GM23338 (cell line): ENCODE results near the gene HDAC9. TPM values are rescaled to one million over a fixed set of nuclear protein-coding genes. Genes with fewer than 3 reads are reported as not detected.
A peak's percentile ranks its signal among the peaks of the same experiment; 100 is the strongest.

Experiments
- ATAC-seq: fragments of 200-7000 bp; cut with Tn5 transposase; 3 replicates; pipeline ENCODE4 v1.9.1; 2020
- DNase-seq: peaks from one replicate; pipeline ENCODE4 v3.0.0-alpha.2; 2015; ENCODE audit warnings: low spot score
- H2AFZ ChIP-seq: fragments of 200-600 bp; sonication (generic); 2 replicates; pipeline ENCODE4 v1.8.0; 2016; ENCODE audit warnings: antibody characterized with exemption, mild to moderate bottlenecking, moderate library complexity
- H3F3A ChIP-seq: fragments of 200-600 bp; sonication (generic); replicated peaks from 2 replicates; pipeline ENCODE4 v1.8.0; 2017; ENCODE audit warnings: antibody characterized with exemption, mixed run types, low read depth
- H3K27ac ChIP-seq: fragments of 200-600 bp; sonication (generic); 2 replicates; pipeline ENCODE4 v1.6.1; 2016; ENCODE audit warnings: low read depth
- H3K27me3 ChIP-seq: fragments of 200-600 bp; sonication (generic); 2 replicates; pipeline ENCODE4 v1.8.0; 2016; ENCODE audit warnings: mild to moderate bottlenecking, mixed run types, moderate library complexity; ENCODE audit not compliant: insufficient read depth
- H3K36me3 ChIP-seq: fragments of 200-600 bp; sonication (generic); 2 replicates; pipeline ENCODE4 v1.8.0; 2016; ENCODE audit warnings: mild to moderate bottlenecking; ENCODE audit not compliant: insufficient read depth
- H3K4me1 ChIP-seq: fragments of 200-600 bp; sonication (generic); 2 replicates; pipeline ENCODE4 v1.8.0; 2016; ENCODE audit warnings: mild to moderate bottlenecking, moderate library complexity; ENCODE audit not compliant: insufficient read depth
- H3K4me2 ChIP-seq: fragments of 200-600 bp; sonication (generic); 2 replicates; pipeline ENCODE4 v1.7.1; 2017; ENCODE audit warnings: mixed run types
- H3K4me3 ChIP-seq: fragments of 200-600 bp; sonication (generic); 2 replicates; pipeline ENCODE4 v1.6.1; 2016; ENCODE audit warnings: mixed run types
- H3K79me2 ChIP-seq: fragments of 200-600 bp; sonication (generic); replicated peaks from 2 replicates; pipeline ENCODE4 v1.8.0; 2017; ENCODE audit warnings: mild to moderate bottlenecking; ENCODE audit not compliant: insufficient read depth
- H3K9me2 ChIP-seq: fragments of 200-600 bp; sonication (generic); 2 replicates; pipeline ENCODE4 v1.8.0; 2017; ENCODE audit not compliant: insufficient read depth
- H4K20me1 ChIP-seq: fragments of 200-600 bp; sonication (generic); replicated peaks from 2 replicates; pipeline ENCODE4 v1.8.0; 2017; ENCODE audit warnings: mild to moderate bottlenecking; ENCODE audit not compliant: insufficient read depth
- H3K27ac Mint-ChIP-seq: 2 replicates; pipeline ENCODE4 v1.8.0; 2020; ENCODE audit warnings: inconsistent platforms, mild to moderate bottlenecking, moderate library complexity, mixed read lengths
- H3K27me3 Mint-ChIP-seq: 3 replicates; pipeline ENCODE4 v1.8.0; 2022; ENCODE audit warnings: low read depth, mild to moderate bottlenecking, moderate library complexity, mixed read lengths, inconsistent platforms; ENCODE audit not compliant: insufficient read depth, poor library complexity
- H3K36me3 Mint-ChIP-seq: 3 replicates; pipeline ENCODE4 v1.8.0; 2021; ENCODE audit warnings: low read depth, mild to moderate bottlenecking, inconsistent platforms, moderate library complexity, mixed read lengths
- H3K4me1 Mint-ChIP-seq: 3 replicates; pipeline ENCODE4 v1.8.0; 2020; ENCODE audit warnings: mild to moderate bottlenecking, inconsistent platforms, mixed read lengths
- H3K4me3 Mint-ChIP-seq: 3 replicates; pipeline ENCODE4 v1.8.0; 2021; ENCODE audit warnings: moderate library complexity, mild to moderate bottlenecking, inconsistent platforms, mixed read lengths
- H3K9me3 Mint-ChIP-seq: 3 replicates; pipeline ENCODE4 v1.8.0; 2020; ENCODE audit warnings: moderate library complexity, mild to moderate bottlenecking, inconsistent platforms, mixed read lengths
- EZH2 ChIP-seq: fragments of 200-600 bp; sonication (generic); IDR thresholded peaks from one replicate; pipeline ENCODE4 v1.8.0; 2017; ENCODE audit warnings: antibody characterized with exemption, mild to moderate bottlenecking, low read depth; ENCODE audit not compliant: unreplicated experiment
- JUNB ChIP-seq: IDR thresholded peaks from one replicate; pipeline ENCODE4 v1.6.1; 2016; ENCODE audit warnings: antibody characterized with exemption; ENCODE audit not compliant: unreplicated experiment
- POLR2AphosphoS5 ChIP-seq: IDR thresholded peaks from 2 replicates; pipeline ENCODE4 v1.6.1; 2016; ENCODE audit warnings: antibody characterized with exemption, low read depth
- STAT1 ChIP-seq: IDR thresholded peaks from one replicate; pipeline ENCODE4 v1.6.1; 2016; ENCODE audit warnings: antibody characterized with exemption; ENCODE audit not compliant: unreplicated experiment
- ZNF114 ChIP-seq: fragments of 250-450 bp; sonication (Bioruptor Pico); IDR thresholded peaks from 2 replicates; pipeline ENCODE4 v1.5.0; 2020; ENCODE audit warnings: mild to moderate bottlenecking, moderate library complexity
- ZNF462 ChIP-seq: fragments of 250-450 bp; sonication (Bioruptor Pico); IDR thresholded peaks from 2 replicates; pipeline ENCODE4 v1.5.0; 2020; ENCODE audit warnings: mild to moderate bottlenecking, moderate library complexity
- polyA plus RNA-seq: library from polyadenylated mRNA; unstranded; fragments of >200 nt; fragmentation: Nextera tagmentation; extraction: Ambion mirVana; gene quantifications from 2 replicates; pipeline ENCODE4 v1.2.1, GENCODE V29; 2016
- total RNA-seq: library from RNA; depleted of rRNA; stranded (reverse); fragments of >200 nt; shearing (Covaris generic); gene quantifications from 2 replicates; pipeline ENCODE4 v1.2.3, GENCODE V29; 2014

HDAC9 gene
- total and polyA plus RNA-seq, 2 experiments from 2014 or later = 8.3 to 18.5 TPM

DNA sequence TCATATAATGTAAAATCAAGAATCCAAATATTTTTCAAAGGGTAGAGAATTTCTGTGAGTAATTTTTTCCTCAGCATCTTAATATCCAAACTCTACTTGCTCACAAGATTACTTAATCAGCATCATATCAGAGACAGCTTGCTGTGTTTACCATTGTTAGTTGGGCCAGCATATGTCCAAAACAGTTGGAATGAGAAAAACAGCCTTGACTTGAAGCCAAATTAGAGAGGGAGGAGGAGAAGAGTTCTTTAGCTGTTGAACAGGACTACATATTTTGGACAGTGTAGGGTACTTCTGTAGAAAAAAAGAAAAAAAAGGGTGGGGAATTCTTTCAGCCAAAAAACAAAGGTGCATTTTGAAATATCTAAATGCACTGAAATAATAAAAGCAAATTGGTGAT is 69.8 kb downstream of the HDAC9 start:
- no peak for DNase-seq
- no peak overlapping the region; the same call in 1 of the 2 replicates for H3K27ac Mint-ChIP-seq
- no peak for ATAC-seq
- no peak overlapping the region for H3K4me3 Mint-ChIP-seq
- no peaks in the 10 kb centered on the region for H3K36me3 Mint-ChIP-seq
- Histone ChIP-seq H3F3A (no peaks in the 10 kb centered on the region), H3K4me2 (no peak overlapping the region), H2AFZ (no peak overlapping the region), H3K4me3 (no peak overlapping the region), H3K27me3 (no peaks in the 10 kb centered on the region), H3K9me2 (no peaks in the 10 kb centered on the region), H4K20me1 (no peaks in the 10 kb centered on the region), H3K4me1 (peaks cover 13% of the 10 kb centered on the region; the same call in 1 of the 2 replicates), H3K27ac (no peak overlapping the region), H3K36me3 (no peaks in the 10 kb centered on the region), H3K79me2 (no peaks in the 10 kb centered on the region)
- H3K27me3 Mint-ChIP-seq = peaks cover 2% of the 10 kb centered on the region
- H3K4me1 Mint-ChIP-seq = peaks cover 14% of the 10 kb centered on the region
- TF ChIP-seq ZNF462 (no peak), ZNF114 (no peak), POLR2AphosphoS5 (no peak), EZH2 (no peak)
- no peaks in the 10 kb centered on the region for H3K9me3 Mint-ChIP-seq

DNA sequence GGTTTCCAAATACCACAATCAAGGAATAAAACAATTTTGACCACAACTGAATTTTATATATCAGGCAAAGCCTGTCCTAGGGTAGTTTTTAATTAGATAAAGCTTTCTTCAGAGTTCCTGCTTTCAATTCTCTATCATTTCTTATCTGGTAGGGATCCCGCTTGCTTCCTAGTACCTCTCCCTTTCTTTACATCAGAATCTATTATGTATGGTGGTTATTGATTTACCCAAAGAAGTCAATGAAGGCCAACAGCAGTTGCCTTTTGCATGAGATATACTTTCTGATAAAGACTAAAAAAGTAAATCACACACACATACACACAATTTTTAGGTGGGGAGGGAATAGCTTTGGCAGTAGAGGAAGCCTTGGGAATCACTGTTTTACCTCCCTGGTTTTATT is 70.7 kb downstream of the HDAC9 start:
- Histone ChIP-seq H3K27me3 (no peaks in the 10 kb centered on the region), H3K4me1 (peaks cover 13% of the 10 kb centered on the region; the same call in 1 of the 2 replicates), H3K4me2 (no peak overlapping the region), H3K36me3 (no peaks in the 10 kb centered on the region), H3K27ac (no peak overlapping the region), H4K20me1 (no peaks in the 10 kb centered on the region), H3K9me2 (no peaks in the 10 kb centered on the region), H3K79me2 (no peaks in the 10 kb centered on the region), H3F3A (no peaks in the 10 kb centered on the region), H2AFZ (no peak overlapping the region), H3K4me3 (no peak overlapping the region)
- Mint-ChIP-seq H3K4me1 (peaks cover 18% of the 10 kb centered on the region), H3K9me3 (no peaks in the 10 kb centered on the region), H3K4me3 (no peak overlapping the region), H3K36me3 (no peaks in the 10 kb centered on the region), H3K27me3 (peaks cover 2% of the 10 kb centered on the region), H3K27ac (0 out of 2 replicates have a peak overlapping the region, but pooled peaks have one; percentile 11)
- ATAC-seq (no peak), DNase-seq (no peak)
- no peak for TF ChIP-seq JUNB
- no peak for TF ChIP-seq STAT1
- no peak for TF ChIP-seq ZNF462
